GM21717 (cell line): ENCODE measurements around the gene CDH12.
"Not testable (repeated sequence)": the region's sequence is repeated elsewhere in the genome, so short reads cannot be mapped to it uniquely, and the experiment has no call there.

ENCODE experiments used
- ATAC-seq: cut with Tn5 transposase; IDR thresholded peaks from one replicate; pipeline ENCODE4 v1.9.1; 2021; ENCODE audit warnings: mild to moderate bottlenecking, moderate library complexity; ENCODE audit not compliant: unreplicated experiment

The CDH12 gene

GRCh38 chr5:22169226-22169625, 683.9 kb downstream of the CDH12 start:
- ATAC-seq, result not testable (repeated sequence)

- not testable (repeated sequence) for ATAC-seq
Measured at GRCh38 chr5:22168704-22169103, 684.4 kb downstream of the CDH12 start.

- not testable (repeated sequence) for ATAC-seq
Measured at GRCh38 chr5:22165931-22166330, 687.2 kb downstream of the CDH12 start.

- ATAC-seq, result not testable (repeated sequence)
Measured at GRCh38 chr5:22164910-22165748, 688.0 kb downstream of the CDH12 start.

GRCh38 chr5:22156953-22157352, 696.2 kb downstream of the CDH12 start:
- ATAC-seq, result not testable (repeated sequence)

- ATAC-seq, result not testable (repeated sequence)
Measured at GRCh38 chr5:22154779-22155178, 698.4 kb downstream of the CDH12 start.

- not testable (repeated sequence) for ATAC-seq
Measured at GRCh38 chr5:22151801-22152200, 701.3 kb downstream of the CDH12 start.

GRCh38 chr5:22140418-22140817, 712.7 kb downstream of the CDH12 start:
- ATAC-seq, result not testable (repeated sequence)

GRCh38 chr5:22139662-22140300, 713.4 kb downstream of the CDH12 start:
- not testable (repeated sequence) for ATAC-seq

GRCh38 chr5:22111320-22111719, 741.8 kb downstream of the CDH12 start:
- no peak for ATAC-seq

- ATAC-seq, result no peak
Measured at GRCh38 chr5:22109315-22109714, 743.8 kb downstream of the CDH12 start.

- no peak for ATAC-seq
Measured at GRCh38 chr5:22108545-22108944, 744.6 kb downstream of the CDH12 start.

GRCh38 chr5:22102823-22103359, 750.3 kb downstream of the CDH12 start:
- ATAC-seq, result no peak

GRCh38 chr5:22088517-22088916, 764.6 kb downstream of the CDH12 start:
- ATAC-seq, result no peak

GRCh38 chr5:22079566-22079965, 773.6 kb downstream of the CDH12 start:
- no peak for ATAC-seq

GRCh38 chr5:22079002-22079401, 774.1 kb downstream of the CDH12 start:
- no peak for ATAC-seq

- ATAC-seq, result no peak
Measured at GRCh38 chr5:22076586-22076985, 776.6 kb downstream of the CDH12 start.

- no peak for ATAC-seq
Measured at GRCh38 chr5:22070186-22070728, 782.9 kb downstream of the CDH12 start.

- no peak for ATAC-seq
Measured at GRCh38 chr5:22063717-22064116, 789.4 kb downstream of the CDH12 start.

- ATAC-seq, result no peak
Measured at GRCh38 chr5:22058620-22059019, 794.5 kb downstream of the CDH12 start.

- no peak for ATAC-seq
Measured at GRCh38 chr5:22057012-22057411, 796.1 kb downstream of the CDH12 start.

GRCh38 chr5:22056601-22057000, 796.5 kb downstream of the CDH12 start:
- ATAC-seq, result no peak
